ENCODE measurements around the gene KRTAP24-1.

Gene KRTAP24-1

DNA sequence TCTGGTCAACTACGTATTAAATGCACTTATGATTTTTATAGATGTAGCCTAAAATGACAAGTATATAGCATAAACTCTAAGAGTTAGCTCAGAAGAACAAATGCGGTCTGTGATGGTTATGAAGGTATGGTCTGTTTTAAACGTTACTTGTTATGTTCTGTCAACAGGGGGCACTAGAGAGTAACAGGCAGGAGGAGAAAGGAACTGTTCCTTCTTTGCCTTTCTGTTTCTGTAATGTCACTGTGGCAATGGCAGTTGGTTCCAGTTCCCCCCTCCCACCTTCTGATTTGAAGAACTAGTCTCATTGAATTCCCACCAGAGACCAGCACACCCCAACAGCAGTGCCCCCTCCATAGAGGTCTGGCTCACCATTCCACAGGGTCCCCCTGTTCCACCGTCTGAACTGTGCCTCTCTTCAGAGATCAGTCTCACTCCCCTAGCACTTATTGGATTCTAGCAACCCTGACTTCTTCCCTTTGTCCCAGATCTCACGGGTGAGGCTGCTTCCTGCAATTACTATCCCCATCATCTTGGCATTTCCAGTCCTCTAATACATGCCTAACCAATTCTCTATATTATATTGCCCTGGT, 14.0 kb downstream of the KRTAP24-1 start:
- DNase-seq (ENCODE audit: low read depth) = no peak
- peak overlapping the region; percentile 68 for H3K9ac ChIP-seq (ENCODE audit: low read length)
- H3K27me3 ChIP-seq (replicated peaks; ENCODE audit: control insufficient read depth, insufficient read depth, low read length) = no peaks in the 10 kb centered on the region
- peaks cover 4% of the 10 kb centered on the region for H3K9me3 ChIP-seq (ENCODE audit: control insufficient read depth, low read length)
- H3K4me3 ChIP-seq (ENCODE audit: low read length) = peak overlapping the region; percentile 31
- peaks cover 52% of the 10 kb centered on the region for H3K4me1 ChIP-seq (ENCODE audit: control insufficient read depth, insufficient read depth, low read length)
- H3K36me3 ChIP-seq (ENCODE audit: control insufficient read depth, insufficient read depth, low read length, severe bottlenecking) = no peaks in the 10 kb centered on the region

DNA sequence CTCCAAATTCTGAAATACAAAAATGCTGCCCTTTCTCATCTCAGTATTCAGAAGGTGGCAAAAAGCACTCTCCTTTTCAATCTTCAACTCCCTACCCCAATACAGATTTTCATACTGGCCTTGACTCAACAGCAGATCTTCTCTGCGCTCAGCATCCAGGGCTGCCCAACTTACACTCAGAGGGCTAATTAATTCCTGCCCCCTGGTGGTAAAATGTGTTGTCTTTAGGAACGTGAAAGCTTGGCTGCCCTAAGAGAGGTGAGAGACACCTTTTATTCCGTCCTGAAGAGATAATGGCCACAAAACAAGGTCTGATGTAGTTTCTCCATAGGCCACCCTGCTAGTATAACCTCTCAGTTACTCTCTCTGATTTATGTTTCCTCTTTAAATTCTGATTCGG, 25.0 kb downstream of the KRTAP24-1 start:
- Histone ChIP-seq H3K4me3 (ENCODE audit: low read length) (no peak overlapping the region), H3K36me3 (ENCODE audit: control insufficient read depth, insufficient read depth, low read length, severe bottlenecking) (no peaks in the 10 kb centered on the region), H3K4me1 (ENCODE audit: control insufficient read depth, insufficient read depth, low read length) (no peaks in the 10 kb centered on the region), H3K9ac (ENCODE audit: low read length) (no peak overlapping the region), H3K9me3 (ENCODE audit: control insufficient read depth, low read length) (no peaks in the 10 kb centered on the region), H3K27me3 (replicated peaks; ENCODE audit: control insufficient read depth, insufficient read depth, low read length) (no peaks in the 10 kb centered on the region)
- peak; percentile 12 for DNase-seq (ENCODE audit: low read depth)

DNA sequence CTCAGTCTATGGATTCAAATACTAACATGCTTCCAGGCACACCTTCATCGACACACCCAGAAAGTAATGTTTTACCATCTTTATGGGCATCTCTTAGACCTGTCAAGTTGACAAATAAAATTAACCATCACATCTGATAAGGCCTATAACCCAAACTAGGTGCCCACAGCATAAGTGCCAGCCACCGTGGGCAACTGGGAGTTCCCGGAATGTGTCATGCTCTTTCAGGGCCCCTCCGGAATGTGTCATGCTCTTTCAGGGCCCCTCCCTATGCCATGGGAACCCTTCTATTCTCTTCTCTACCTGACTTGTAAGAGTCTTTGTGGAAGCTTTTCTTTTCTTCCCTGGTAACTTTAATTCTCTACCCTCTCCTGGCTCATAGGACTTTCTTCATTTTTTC, 26.6 kb downstream of the KRTAP24-1 start:
- H3K27me3 ChIP-seq (replicated peaks; ENCODE audit: control insufficient read depth, insufficient read depth, low read length) = no peaks in the 10 kb centered on the region
- H3K9ac ChIP-seq (ENCODE audit: low read length) = no peak overlapping the region
- H3K4me1 ChIP-seq (ENCODE audit: control insufficient read depth, insufficient read depth, low read length) = no peaks in the 10 kb centered on the region
- DNase-seq (ENCODE audit: low read depth) = no peak
- H3K4me3 ChIP-seq (ENCODE audit: low read length) = no peak overlapping the region
- H3K9me3 ChIP-seq (ENCODE audit: control insufficient read depth, low read length) = no peaks in the 10 kb centered on the region
- H3K36me3 ChIP-seq (ENCODE audit: control insufficient read depth, insufficient read depth, low read length, severe bottlenecking) = no peaks in the 10 kb centered on the region

DNA sequence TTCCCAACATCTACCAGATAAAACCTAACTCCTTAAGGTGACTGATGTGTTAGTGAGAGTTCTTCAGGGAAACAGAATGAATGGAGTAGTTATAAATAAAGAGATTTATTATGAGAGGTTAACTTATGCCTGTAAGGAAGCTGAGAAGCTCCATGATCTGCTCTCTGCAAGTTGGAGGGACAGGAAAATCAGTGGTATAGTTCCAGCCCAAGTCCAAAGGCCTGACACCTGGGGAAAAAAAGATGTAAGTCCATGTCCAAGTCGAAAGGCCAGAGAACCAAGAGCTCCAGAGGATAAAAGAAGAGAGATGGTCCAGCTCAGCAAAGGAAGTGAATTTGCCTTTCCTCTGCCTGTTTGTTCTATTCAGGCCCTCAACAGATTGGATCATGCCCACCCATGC, 27.1 kb downstream of the KRTAP24-1 start:
- H3K36me3 ChIP-seq (ENCODE audit: control insufficient read depth, insufficient read depth, low read length, severe bottlenecking) = no peaks in the 10 kb centered on the region
- H3K27me3 ChIP-seq (replicated peaks; ENCODE audit: control insufficient read depth, insufficient read depth, low read length) = no peaks in the 10 kb centered on the region
- DNase-seq (ENCODE audit: low read depth) = no peak
- H3K9ac ChIP-seq (ENCODE audit: low read length) = no peak overlapping the region
- H3K9me3 ChIP-seq (ENCODE audit: control insufficient read depth, low read length) = no peaks in the 10 kb centered on the region
- no peaks in the 10 kb centered on the region for H3K4me1 ChIP-seq (ENCODE audit: control insufficient read depth, insufficient read depth, low read length)
- H3K4me3 ChIP-seq (ENCODE audit: low read length) = no peak overlapping the region

DNA sequence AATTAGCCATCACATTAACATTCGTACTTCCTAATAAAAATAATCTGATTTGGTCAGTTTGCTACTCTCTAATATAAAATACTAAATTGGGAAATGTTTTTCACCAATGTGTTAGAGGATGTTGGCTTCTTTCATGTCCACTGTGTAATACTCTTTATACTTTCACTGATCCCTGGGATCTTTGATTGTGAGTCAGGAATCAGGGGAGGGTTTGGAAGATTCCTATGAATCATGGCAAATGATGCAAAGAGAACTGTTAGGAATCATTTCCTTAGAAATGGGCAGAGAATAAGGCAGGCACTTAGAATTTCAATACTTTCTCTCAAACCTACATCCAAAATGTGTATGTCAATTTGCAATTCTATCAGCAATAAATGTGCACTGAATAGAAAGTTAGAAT, 31.0 kb downstream of the KRTAP24-1 start:
- no peak for DNase-seq (ENCODE audit: low read depth)
- Histone ChIP-seq H3K4me1 (ENCODE audit: control insufficient read depth, insufficient read depth, low read length) (no peaks in the 10 kb centered on the region), H3K27me3 (replicated peaks; ENCODE audit: control insufficient read depth, insufficient read depth, low read length) (no peaks in the 10 kb centered on the region), H3K9me3 (ENCODE audit: control insufficient read depth, low read length) (no peaks in the 10 kb centered on the region), H3K9ac (ENCODE audit: low read length) (no peak overlapping the region), H3K4me3 (ENCODE audit: low read length) (no peak overlapping the region), H3K36me3 (ENCODE audit: control insufficient read depth, insufficient read depth, low read length, severe bottlenecking) (no peaks in the 10 kb centered on the region)

DNA sequence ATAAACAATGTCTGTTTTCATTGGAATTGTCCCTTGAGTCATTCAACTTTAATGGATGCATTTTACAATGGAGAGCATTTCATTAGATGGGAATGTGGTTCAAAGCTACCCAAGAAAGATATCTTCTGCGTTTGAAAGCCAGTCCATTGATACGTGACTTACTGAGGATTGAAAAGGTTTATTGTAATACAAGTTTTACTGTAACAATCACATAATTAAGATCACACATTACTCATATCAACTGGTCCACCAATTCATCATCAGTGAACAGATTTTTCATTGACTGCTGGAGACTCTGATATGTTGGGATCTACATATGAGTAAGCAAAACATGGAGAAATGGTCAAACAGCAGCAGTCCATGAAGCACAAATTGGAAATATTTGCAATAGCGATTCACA, 32.8 kb downstream of the KRTAP24-1 start:
- DNase-seq (ENCODE audit: low read depth) = no peak
- H3K36me3 ChIP-seq (ENCODE audit: control insufficient read depth, insufficient read depth, low read length, severe bottlenecking) = no peaks in the 10 kb centered on the region
- no peaks in the 10 kb centered on the region for H3K27me3 ChIP-seq (replicated peaks; ENCODE audit: control insufficient read depth, insufficient read depth, low read length)
- no peak overlapping the region for H3K9ac ChIP-seq (ENCODE audit: low read length)
- no peaks in the 10 kb centered on the region for H3K9me3 ChIP-seq (ENCODE audit: control insufficient read depth, low read length)
- no peaks in the 10 kb centered on the region for H3K4me1 ChIP-seq (ENCODE audit: control insufficient read depth, insufficient read depth, low read length)
- H3K4me3 ChIP-seq (ENCODE audit: low read length) = no peak overlapping the region

DNA sequence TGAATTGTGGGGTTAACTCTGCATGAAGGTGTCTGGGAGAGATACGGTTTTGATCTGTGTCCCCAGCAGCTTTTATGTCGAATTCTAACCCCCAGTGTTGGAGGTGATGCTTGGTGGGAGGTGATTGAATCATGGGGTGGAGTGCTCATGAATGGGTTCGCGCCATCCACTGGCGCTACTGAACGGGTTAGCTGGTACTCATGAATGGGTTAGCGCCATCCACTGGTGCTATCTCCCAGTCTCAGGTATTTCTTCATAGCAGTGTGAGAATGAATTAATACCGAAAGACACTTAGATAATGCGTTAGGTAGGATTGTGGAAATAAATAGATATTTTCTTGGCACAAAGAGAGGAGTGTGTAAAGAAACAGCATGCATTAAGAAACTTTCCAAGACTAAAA, 33.9 kb downstream of the KRTAP24-1 start:
- Histone ChIP-seq H3K9me3 (ENCODE audit: control insufficient read depth, low read length) (no peaks in the 10 kb centered on the region), H3K4me1 (ENCODE audit: control insufficient read depth, insufficient read depth, low read length) (no peaks in the 10 kb centered on the region), H3K36me3 (ENCODE audit: control insufficient read depth, insufficient read depth, low read length, severe bottlenecking) (no peaks in the 10 kb centered on the region), H3K9ac (ENCODE audit: low read length) (no peak overlapping the region), H3K27me3 (replicated peaks; ENCODE audit: control insufficient read depth, insufficient read depth, low read length) (no peaks in the 10 kb centered on the region), H3K4me3 (ENCODE audit: low read length) (no peak overlapping the region)
- no peak for DNase-seq (ENCODE audit: low read depth)

DNA sequence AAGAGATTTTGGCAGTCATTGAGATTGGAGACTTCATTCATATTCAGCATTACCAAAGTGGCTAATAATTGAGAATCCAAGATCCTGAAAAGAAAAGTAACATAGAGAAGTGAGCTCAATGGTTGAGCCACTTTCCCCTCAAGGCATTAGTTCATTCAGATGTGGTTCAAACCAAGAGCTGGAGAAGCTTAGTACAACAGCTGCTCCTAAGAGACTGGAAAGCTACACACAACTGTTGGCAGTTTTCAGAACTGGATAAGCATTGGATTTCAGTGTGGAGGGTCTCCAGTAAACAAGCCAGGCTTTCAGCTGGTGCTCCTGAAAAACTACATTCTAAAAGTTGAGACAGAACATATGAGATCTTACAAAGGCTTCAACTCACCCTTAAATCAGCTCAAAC, 37.7 kb downstream of the KRTAP24-1 start:
- Histone ChIP-seq H3K4me1 (ENCODE audit: control insufficient read depth, insufficient read depth, low read length) (no peaks in the 10 kb centered on the region), H3K9me3 (ENCODE audit: control insufficient read depth, low read length) (no peaks in the 10 kb centered on the region), H3K36me3 (ENCODE audit: control insufficient read depth, insufficient read depth, low read length, severe bottlenecking) (no peaks in the 10 kb centered on the region), H3K27me3 (replicated peaks; ENCODE audit: control insufficient read depth, insufficient read depth, low read length) (no peaks in the 10 kb centered on the region), H3K9ac (ENCODE audit: low read length) (no peak overlapping the region), H3K4me3 (ENCODE audit: low read length) (no peak overlapping the region)
- no peak for DNase-seq (ENCODE audit: low read depth)

DNA sequence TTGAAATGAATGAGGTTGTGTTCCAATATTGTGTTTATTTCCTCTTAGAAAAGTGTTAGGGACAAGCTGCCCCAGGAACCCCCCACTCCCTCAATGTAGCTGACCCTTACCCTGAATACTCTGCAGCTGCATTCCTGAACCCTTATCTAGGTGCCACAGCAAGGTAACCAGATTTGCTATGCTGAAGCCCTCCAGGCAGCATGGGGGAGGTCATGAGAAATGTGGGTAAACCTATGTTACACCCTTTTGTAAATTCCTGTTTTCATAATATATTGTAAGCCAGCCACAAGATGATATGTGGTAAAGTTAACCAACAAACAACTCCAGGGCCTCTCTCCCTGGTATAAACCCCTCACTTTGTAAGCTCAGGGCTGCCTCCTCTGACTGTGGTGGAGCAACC, 39.1 kb downstream of the KRTAP24-1 start:
- Histone ChIP-seq H3K9me3 (ENCODE audit: control insufficient read depth, low read length) (no peaks in the 10 kb centered on the region), H3K9ac (ENCODE audit: low read length) (no peak overlapping the region), H3K36me3 (ENCODE audit: control insufficient read depth, insufficient read depth, low read length, severe bottlenecking) (no peaks in the 10 kb centered on the region), H3K27me3 (replicated peaks; ENCODE audit: control insufficient read depth, insufficient read depth, low read length) (no peaks in the 10 kb centered on the region), H3K4me3 (ENCODE audit: low read length) (no peak overlapping the region), H3K4me1 (ENCODE audit: control insufficient read depth, insufficient read depth, low read length) (no peaks in the 10 kb centered on the region)
- no peak for DNase-seq (ENCODE audit: low read depth)

DNA sequence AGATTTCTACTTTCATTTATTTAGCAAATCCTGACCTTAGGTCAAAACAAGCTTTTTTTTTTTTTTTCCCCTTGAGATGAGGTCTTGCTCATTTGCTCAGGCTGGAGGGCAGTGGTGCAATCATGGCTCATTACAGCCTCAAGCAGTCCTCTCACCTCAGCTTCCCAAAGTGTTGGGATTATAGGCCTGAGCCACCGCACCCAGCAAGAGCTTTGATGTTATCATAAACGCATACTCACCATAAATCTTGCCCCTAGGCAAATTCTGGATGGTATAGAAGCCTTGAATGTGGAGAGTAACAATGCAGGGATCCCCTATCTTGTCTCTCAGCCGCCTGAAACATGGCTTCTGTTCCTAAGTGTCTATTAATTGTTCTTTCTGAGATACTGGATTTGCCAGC, 42.1 kb downstream of the KRTAP24-1 start:
- H3K4me1 ChIP-seq (ENCODE audit: control insufficient read depth, insufficient read depth, low read length) = no peaks in the 10 kb centered on the region
- no peak overlapping the region for H3K9ac ChIP-seq (ENCODE audit: low read length)
- H3K36me3 ChIP-seq (ENCODE audit: control insufficient read depth, insufficient read depth, low read length, severe bottlenecking) = no peaks in the 10 kb centered on the region
- H3K27me3 ChIP-seq (replicated peaks; ENCODE audit: control insufficient read depth, insufficient read depth, low read length) = no peaks in the 10 kb centered on the region
- H3K4me3 ChIP-seq (ENCODE audit: low read length) = no peak overlapping the region
- H3K9me3 ChIP-seq (ENCODE audit: control insufficient read depth, low read length) = no peaks in the 10 kb centered on the region
- no peak for DNase-seq (ENCODE audit: low read depth)

DNA sequence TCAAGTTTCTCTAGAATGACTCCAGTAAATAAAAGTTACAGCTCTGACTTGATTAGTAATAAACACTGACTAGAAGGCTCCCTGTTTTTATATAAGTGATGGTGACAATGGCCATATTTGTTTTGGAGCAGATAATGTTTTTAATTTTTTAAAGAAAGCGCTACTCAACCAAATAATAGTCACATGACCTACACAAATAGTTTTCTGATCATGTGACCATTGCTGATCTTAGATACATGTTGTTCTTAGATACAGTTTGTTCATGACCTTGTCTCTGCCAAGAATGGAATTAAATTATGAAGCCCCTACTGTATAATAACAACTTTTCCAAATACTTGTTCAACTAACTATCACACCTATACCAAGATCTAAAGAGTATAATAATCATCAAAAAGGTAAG, 44.6 kb downstream of the KRTAP24-1 start:
- Histone ChIP-seq H3K4me1 (ENCODE audit: control insufficient read depth, insufficient read depth, low read length) (peaks cover 23% of the 10 kb centered on the region), H3K36me3 (ENCODE audit: control insufficient read depth, insufficient read depth, low read length, severe bottlenecking) (no peaks in the 10 kb centered on the region), H3K9me3 (ENCODE audit: control insufficient read depth, low read length) (no peaks in the 10 kb centered on the region), H3K9ac (ENCODE audit: low read length) (no peak overlapping the region), H3K4me3 (ENCODE audit: low read length) (no peak overlapping the region), H3K27me3 (replicated peaks; ENCODE audit: control insufficient read depth, insufficient read depth, low read length) (no peaks in the 10 kb centered on the region)
- DNase-seq (ENCODE audit: low read depth) = no peak

DNA sequence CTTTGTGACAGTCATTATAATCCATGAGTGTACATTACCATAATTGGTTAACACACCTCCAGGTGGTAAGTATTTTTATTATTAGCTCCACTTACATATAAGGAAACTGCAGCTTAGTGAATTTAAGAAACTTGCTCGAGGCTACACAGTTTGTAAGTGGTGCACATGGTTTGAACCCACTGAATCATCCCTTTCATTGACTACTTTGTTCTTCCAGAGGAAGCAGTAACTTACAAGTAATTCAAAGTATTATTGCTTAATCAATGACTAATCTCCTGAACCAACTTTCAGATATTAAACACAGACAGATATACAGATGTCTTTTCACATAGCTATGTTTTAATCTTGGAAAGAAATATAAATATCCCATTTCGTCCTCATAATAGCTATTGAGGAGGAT, 48.1 kb downstream of the KRTAP24-1 start:
- no peaks in the 10 kb centered on the region for H3K36me3 ChIP-seq (ENCODE audit: control insufficient read depth, insufficient read depth, low read length, severe bottlenecking)
- no peaks in the 10 kb centered on the region for H3K9me3 ChIP-seq (ENCODE audit: control insufficient read depth, low read length)
- H3K9ac ChIP-seq (ENCODE audit: low read length) = no peak overlapping the region
- peaks cover 26% of the 10 kb centered on the region for H3K4me1 ChIP-seq (ENCODE audit: control insufficient read depth, insufficient read depth, low read length)
- DNase-seq (ENCODE audit: low read depth) = peak; percentile 2
- no peaks in the 10 kb centered on the region for H3K27me3 ChIP-seq (replicated peaks; ENCODE audit: control insufficient read depth, insufficient read depth, low read length)
- no peak overlapping the region for H3K4me3 ChIP-seq (ENCODE audit: low read length)

All from adipocyte (in vitro differentiated cells).